GM12801 (cell line): ENCODE data around the gene SYT1.

Experiments
- TF ChIP-seq, protein P1 (sequence below): IDR thresholded peaks from one replicate; pipeline ENCODE4 v1.5.1; 2011; ENCODE audit warnings: control low read depth; ENCODE audit not compliant: insufficient read length; ENCODE audit errors: extremely low read depth

SYT1 gene

DNA sequence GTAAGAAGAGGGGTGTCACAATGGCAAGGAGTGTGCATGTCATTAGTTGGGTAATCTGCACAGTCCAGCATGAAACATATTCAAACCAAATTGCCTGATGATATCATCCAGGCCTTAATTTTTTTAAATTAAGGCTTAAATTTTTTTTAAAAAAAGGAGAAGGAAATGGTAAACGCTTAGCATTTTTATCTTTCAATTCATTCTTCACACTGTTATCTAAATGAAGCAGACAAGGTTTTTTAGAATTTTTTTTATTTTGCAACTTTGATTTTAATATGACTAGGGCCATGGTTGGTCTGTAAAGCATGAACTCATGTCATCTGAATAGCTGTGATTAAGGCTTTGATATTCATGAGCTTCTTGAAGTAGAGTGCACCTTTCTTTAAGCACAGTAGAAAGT is 362.5 kb downstream of the SYT1 start:
- TF ChIP-seq, protein P1, sequence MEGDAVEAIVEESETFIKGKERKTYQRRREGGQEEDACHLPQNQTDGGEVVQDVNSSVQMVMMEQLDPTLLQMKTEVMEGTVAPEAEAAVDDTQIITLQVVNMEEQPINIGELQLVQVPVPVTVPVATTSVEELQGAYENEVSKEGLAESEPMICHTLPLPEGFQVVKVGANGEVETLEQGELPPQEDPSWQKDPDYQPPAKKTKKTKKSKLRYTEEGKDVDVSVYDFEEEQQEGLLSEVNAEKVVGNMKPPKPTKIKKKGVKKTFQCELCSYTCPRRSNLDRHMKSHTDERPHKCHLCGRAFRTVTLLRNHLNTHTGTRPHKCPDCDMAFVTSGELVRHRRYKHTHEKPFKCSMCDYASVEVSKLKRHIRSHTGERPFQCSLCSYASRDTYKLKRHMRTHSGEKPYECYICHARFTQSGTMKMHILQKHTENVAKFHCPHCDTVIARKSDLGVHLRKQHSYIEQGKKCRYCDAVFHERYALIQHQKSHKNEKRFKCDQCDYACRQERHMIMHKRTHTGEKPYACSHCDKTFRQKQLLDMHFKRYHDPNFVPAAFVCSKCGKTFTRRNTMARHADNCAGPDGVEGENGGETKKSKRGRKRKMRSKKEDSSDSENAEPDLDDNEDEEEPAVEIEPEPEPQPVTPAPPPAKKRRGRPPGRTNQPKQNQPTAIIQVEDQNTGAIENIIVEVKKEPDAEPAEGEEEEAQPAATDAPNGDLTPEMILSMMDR, result no peak

DNA sequence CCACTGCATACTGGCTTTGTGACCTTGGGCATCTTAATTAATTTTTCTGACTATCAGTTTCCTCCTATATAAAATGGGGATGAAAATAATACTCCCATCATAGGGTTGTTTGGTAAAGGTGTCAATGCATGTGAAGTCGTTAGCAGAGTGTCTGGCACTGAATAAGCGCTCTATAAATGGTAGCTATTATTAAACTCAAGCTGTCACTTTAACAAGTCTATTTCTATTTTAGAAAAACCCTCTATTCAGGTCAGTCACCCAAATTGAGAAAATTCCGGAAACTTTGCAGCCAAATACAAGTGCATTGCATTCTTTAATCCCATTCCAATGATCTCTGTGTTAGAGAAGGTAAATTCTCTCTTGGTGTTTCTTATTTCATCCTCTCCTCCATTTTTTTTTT is 363.1 kb downstream of the SYT1 start:
- TF ChIP-seq, protein P1, result no peak

DNA sequence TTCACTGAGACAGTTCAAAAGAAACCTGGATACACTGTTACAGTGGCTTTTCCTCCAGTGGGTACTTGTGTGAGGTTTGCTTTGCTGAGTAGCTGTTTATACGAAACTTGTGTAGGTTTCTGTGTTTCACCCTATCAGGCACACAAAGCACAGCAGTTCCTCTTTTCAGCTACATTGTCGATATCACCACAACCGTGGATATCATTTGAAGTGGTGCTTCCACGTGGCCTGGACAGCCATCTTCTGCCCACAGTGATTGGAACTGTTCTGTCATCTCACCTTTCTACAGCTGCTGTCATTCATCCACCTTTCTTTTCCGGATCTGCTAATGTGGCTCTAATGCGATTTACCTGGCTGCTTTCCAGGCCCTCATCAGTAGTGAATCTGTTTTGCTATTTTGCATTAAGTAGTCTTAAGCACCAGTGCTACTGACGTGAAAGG is 368.8 kb downstream of the SYT1 start:
- TF ChIP-seq, protein P1, result no peak

DNA sequence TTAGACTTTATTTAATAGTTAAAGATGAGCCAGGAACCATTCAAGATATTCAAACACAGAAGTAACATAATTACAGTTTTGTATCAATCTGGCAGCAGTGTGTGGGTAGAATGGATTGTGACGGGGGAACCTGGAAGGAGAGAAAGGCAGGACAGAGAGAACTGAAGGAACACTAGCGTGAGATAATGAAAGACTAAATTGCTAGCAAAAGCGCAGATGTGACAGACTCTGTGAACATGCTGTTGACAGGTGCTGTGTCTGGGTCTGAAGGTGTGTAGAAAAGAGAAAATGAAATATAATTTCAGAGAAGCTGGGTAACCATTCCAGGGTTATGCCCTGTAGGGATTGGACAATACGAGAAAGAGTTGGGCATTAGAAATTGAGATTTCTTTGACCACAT is 372.3 kb downstream of the SYT1 start:
- TF ChIP-seq, protein P1, result no peak

DNA sequence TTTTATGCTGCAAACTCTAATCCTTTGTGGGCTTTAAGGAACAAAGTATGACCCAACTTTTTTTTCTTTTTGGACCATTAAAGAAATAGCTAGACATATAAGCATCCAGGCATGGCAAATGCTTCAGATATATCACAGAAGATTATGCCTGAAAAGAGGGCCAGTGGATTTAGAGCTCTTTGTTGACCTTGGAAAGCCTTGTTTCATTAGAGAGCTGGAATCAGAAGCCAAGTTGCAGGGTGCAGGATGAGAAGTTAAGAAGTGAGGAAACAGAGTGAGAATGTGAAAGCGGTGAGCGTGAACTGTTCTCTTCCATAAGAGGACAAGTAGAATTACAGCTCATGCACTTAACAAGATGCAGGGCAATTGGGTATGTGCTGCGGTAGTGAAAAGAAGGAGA is 373.7 kb downstream of the SYT1 start:
- TF ChIP-seq, protein P1, result no peak

DNA sequence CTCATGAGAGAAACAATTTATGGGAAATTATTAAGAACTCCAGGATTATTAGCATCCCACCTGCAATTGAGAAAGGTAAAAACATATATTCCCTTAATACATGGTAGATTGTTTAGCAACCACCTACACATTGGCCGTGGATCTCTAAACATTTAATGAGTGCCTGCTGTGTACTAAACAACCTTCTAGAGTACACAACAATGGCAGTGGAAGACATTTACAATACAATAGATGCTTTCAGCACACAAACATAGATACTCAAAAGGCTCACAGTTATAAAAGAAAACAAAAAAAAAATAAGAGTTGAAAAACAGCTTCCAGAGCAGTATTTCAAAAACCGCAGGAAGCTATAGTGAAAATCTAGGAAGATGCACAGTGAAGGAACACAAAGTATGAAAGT is 382.9 kb downstream of the SYT1 start:
- TF ChIP-seq, protein P1, result no peak

DNA sequence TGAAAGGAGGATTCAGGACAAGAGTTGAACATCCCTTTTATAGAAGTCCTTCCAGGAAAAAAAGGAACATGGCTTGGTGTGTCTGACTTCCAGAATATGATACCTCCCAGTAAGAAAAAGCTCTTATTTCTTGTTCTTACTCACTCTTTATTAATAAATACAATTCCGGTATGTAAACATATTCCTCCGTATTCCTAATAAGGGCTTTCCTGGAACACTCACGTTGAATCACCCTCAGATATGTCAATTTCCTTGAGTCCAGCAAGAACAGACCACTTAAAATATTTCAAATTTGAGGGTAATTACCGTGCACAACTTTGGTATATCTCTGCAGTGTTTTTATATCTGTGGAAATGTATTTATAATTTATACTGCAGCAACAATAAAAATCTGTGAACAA is 385.6 kb downstream of the SYT1 start:
- TF ChIP-seq, protein P1, result no peak
